Medulla oblongata (tissue), 1 donor: ENCODE results near the gene COL24A1.
"Not testable (repeated sequence)": the region's sequence is repeated elsewhere in the genome, so short reads cannot be mapped to it uniquely, and the experiment has no call there.

ENCODE experiments used
- DNase-seq: peaks from one replicate; pipeline ENCODE4 v3.0.0-alpha.2; 2015; ENCODE audit errors: extremely low spot score

Gene COL24A1

GRCh38 chr1:86082183-86082582, 74.4 kb downstream of the COL24A1 start:
- DNase-seq = no peak

DNA sequence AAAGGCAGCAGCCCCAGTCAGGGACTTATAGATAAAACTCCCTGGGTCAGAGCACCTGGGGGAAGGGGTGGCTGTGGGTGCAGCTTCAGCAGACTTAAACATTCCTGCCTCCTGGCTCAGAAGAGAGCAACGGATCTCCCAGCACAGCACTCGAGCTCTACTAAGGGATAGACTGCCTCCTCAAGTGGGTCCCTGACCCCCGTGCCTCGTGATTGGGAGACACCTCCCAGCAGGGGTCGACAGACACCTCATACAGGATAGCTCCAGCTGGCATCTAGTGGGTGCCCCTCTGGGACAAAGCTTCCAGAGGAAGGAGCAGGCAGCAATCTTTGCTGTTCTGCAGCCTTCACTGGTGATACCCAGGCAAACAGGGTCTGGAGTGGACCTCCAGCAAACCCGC, 84.1 kb downstream of the COL24A1 start:
- DNase-seq = not testable (repeated sequence)

GRCh38 chr1:86071870-86072269, 84.7 kb downstream of the COL24A1 start:
- DNase-seq = not testable (repeated sequence)

GRCh38 chr1:86069757-86070145, 86.8 kb downstream of the COL24A1 start:
- DNase-seq = no peak

GRCh38 chr1:86068841-86069756, 87.5 kb downstream of the COL24A1 start:
- DNase-seq = no peak

DNA sequence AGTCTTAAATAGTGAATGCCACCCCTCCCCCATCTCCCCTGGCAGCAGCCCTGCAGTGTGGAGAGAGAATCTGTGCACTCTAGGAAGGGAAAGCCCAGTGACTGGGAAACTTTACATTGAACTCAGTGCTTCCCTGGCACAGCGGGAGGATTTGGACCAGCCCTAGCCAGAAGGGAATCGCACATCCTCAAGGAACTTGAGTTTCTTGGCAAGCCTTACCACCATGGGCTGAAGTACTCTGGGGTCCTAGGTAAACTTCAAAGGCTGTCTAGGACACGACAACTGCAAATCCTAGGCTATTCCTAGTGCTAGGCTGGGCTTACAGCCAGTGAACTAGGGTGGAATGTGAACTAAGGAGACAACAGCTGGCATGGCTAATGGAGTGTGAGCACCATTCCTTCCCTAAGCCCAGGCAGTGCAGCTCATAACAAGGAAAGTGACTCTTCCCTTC, 88.3 kb downstream of the COL24A1 start:
- DNase-seq = no peak

DNA sequence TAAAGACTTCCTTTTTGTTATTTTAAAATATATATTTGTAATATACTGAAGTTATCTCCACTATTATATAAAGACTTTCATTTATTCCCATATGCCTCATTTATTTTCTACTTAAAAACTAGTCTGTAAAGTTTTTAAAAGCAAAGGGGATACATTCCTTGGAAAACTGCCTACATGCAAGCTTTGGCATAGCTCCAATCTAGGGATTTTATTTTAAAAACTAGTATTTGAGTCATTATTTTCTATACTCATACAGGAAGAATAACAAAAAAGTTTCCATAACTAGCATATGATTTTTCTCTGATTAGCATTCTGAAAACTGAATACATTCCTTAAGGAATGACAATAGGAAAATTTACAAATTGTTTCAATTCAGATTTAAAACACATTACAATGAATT, 88.9 kb downstream of the COL24A1 start:
- DNase-seq = no peak

DNA sequence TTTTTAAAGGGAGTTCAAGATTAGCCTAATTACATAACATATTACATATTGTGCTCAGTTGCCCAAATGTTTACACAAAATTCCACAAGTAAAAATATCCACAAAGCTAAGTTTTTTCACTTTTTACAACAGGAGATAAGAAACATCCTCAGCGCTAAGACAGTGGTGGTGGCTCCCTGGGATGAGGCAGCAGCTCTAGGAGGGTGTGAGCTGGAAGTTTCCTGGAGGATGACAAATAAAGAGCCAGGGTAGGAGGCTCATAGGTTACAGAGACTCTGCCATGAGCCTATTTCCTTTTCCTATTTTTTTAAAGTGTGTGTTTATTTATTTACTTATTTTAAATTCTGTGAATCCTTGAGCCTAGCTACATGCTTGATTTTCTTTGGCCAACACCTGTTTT, 91.7 kb downstream of the COL24A1 start:
- DNase-seq = no peak

DNA sequence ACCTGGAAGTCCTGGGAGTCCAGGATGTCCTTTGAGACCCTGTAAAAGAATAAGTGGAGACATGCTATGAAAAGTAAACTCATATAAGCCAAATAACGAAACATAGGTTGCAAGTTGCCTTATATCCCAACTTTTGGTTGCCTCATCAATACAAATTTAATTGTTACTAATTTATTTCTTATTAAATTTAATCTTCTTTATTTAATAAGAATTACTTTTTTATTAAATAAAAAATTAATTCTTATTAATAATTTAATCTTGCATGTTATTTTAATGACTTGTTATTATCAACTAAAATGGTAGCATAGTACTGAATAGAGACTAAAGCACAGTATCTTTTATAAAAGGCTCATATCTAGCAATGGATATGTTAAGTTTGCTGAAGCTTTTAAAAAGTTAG, 92.9 kb downstream of the COL24A1 start:
- no peak for DNase-seq

DNA sequence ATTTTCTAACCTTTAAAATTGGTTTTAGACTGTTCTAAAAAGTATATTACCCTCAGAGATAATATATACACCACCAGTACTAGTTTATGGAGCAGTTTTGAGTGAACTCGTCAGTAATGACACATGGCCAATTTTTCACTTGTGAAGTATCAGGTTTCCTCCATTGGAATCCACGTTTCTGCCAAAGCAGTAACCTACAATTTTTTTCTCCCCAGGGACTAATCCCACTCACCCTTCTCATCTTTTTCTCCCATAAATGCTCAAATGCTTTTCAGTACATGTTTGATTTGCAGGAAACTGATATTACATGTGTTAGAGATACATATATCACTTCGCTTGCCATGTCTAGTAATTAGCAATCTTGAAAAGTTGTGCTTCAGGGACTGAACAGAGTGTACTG, 94.1 kb downstream of the COL24A1 start:
- DNase-seq = no peak

DNA sequence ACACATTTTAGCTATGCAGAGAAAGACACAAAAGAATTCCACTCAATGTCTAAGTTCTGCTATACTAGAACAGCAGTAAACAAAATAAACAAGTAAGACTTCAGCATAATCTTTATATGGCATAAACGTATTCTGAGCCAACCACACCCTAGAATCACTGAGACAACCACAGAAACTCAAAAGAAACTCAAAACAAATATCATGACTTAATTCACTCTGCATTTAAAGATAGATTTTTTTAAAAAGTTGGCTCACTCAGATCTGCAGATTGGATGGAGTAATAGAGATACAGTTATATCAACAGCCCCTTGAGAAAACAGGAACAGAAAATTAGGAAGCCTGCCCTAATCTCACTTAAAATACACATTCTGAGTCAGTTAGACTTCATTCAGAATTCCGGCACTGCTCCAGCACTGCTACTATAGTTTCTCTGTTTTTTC, 95.0 kb downstream of the COL24A1 start:
- DNase-seq = no peak

DNA sequence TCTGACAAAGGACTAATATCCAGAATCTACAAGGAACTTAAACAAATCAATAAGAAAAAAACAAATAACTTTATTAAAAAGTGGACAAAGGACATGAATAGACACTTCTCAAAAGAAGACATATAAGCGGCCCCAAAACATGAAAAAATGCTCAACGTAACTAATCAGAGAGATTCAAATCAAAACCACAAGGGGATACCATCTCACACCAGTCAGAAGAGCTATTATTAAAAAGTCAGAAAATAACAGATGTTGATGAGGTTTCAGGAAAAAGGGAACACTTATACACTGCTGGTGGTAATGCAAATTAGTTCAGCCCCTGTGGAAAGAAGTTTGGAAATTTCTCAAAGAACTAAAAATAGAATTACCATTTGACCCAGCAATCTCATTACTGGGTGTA, 102.2 kb downstream of the COL24A1 start:
- no peak for DNase-seq

DNA sequence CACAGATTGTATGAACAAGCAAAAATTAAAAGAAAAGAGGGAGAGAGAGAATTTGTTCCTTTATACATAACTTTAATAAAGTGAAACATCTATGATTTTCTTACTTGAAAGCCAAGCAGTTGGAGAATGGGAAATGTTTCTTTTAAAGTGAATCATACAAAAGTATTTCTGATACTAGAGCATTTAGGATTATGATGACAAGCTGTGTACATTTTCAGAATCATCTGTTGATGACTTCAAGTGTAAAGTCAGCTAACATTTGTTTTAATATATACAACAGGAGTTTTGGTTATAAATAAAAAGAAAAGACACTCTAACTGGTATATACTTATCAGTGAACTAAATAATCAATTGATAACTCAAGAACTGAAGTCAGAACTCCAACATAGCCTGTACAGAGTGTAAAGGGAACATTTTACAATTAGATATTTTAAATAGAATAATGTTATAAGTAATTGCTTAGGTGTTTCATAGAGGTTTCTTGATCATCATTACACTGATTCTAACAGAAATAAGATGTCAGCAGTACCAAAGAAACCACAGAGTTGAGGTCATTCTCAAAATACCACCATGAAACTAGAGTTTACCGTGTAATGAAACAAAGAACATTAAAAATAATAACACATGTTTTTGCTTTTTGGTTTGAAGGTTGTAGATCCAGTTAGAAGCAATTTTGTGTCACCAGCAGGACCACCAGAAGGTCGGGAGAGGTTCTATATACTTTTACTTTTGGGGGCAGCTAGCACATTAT, 103.4 kb downstream of the COL24A1 start:
- no peak for DNase-seq

DNA sequence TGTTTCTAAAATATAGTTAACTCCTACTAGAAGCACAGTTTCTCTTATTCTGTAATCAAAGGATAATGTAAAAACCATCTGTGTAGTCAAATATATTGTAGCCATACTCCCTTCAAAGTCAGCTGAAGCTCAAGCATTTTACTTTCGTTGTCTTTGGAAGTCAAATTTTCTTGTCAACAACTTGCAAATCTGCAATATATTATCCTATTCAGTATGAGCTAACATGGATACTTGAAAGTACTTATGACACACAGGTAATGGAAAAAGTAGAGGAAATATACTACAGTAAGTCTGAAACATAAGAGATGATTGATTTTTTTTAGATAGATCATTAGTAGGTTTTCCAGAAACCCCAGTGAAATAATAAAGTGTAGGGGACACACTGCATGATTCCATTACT, 121.5 kb downstream of the COL24A1 start:
- DNase-seq = no peak

DNA sequence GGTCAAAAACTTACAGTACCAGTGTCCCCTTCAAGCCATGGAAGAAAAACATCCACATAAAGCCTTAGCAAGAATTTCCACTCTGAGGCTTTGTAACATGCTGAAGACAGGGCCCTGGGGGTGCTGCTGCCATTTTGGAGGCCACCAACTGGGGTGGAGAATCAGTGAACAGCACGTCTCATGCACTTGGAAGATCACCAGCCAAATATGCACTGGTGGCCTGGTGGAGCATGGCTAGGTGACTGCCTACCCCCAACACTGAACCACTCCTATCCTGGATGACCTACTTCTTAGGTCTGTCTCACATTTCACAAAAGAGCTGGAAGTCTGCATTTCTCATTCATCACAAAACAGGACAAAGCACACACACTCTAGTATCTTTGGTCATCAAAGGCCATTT, 126.4 kb downstream of the COL24A1 start:
- DNase-seq = no peak

- DNase-seq = peak; percentile 51
Observed at GRCh38 chr1:86018283-86018923, 138.2 kb downstream of the COL24A1 start.

DNA sequence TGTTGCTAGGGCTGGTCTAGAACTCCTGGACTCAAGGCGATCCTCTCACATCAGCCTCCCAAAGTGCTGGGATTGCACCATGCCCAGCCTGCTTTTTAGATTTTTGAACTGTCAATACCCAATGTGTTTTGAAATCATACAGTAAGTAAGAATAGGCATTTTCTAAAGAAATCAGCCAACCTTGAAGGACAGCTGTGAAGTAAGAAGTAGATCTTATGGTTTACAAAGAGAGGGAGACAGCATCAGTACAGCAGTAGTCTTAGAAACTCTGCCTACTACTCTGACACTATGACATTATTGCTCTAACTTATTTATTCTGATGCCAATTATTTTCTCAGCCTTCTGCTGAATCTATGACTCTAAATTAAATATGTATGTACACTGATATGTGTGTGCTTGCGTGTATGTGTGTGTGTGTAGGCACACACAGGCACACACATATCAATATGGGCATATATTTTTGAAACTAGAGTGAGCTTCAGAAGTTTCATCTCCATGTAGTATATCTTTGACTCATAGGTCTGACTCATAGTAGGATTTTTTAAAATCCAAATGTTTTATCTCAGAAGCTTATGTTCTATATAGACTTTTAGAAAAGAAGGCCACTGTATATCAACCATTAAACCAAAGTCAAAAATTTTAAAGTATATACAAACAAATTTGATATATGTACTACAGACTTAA, 140.4 kb downstream of the COL24A1 start:
- no peak for DNase-seq

- no peak for DNase-seq
Observed at GRCh38 chr1:86015375-86015774, 141.2 kb downstream of the COL24A1 start.

DNA sequence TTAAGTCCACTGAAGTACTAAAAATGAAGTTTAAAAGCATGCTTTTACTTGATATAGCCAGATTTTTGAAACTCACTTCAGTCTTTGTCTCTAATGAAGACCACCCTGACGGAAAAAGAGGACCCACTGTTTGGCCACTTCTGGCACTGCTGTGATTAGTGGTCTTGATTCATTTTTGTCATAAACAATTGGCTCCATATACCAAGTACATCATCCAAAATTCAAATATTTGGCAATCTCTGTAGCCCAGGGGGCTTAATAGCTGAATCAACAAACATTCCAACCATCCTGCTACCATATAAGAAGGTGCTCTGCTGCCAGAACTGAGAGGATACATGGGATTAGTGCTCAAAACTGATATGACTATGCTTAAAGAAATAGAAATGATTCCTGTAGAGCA, 156.0 kb downstream of the COL24A1 start:
- no peak for DNase-seq

DNA sequence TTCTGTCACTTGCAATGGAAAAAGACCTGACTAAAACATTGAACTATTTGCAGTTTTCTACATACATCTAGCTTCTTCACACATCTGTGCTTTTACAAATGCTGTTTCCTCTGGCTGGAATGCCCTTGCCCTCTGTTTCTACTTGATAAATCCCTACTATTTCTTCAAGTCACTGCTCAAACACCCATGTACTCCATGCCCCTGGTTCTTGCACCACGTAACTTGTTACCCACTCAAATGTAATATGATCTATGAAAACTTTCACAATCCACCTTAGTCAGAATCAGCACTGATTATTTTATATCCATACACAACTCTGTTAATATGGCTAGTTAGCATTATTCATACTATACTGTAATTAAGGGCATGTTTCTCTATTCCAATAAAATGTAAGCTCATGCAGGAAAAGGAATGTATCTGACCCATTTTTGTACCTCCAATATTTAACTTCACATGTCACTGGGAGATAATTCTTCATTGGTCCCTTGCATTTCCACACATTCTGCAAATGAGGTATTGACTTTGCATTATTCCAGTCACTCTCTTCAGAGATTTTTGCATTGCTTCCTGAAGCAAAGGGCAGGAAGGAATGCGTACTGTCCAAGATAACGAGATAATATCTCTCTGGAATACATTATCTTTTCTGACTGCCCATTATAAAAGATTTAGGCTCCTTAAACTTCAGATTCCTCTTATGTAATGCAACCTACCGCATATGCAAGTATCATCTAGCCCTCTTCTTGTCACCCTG, 158.3 kb downstream of the COL24A1 start:
- DNase-seq = no peak

- DNase-seq = no peak
Observed at GRCh38 chr1:85992791-85993190, 163.8 kb downstream of the COL24A1 start.
